ENCODE measurements around the gene ZNF416. TPM values are rescaled to one million over a fixed set of nuclear protein-coding genes. Genes with fewer than 3 reads are reported as not detected.

ZNF416 gene
- total and polyA plus RNA-seq, 9 of the 15 experiments (the other 6 are each of a cell fraction or from before 2014, with no cell fraction given) = 0.20 to 2.0 (median 1.1) TPM

DNA sequence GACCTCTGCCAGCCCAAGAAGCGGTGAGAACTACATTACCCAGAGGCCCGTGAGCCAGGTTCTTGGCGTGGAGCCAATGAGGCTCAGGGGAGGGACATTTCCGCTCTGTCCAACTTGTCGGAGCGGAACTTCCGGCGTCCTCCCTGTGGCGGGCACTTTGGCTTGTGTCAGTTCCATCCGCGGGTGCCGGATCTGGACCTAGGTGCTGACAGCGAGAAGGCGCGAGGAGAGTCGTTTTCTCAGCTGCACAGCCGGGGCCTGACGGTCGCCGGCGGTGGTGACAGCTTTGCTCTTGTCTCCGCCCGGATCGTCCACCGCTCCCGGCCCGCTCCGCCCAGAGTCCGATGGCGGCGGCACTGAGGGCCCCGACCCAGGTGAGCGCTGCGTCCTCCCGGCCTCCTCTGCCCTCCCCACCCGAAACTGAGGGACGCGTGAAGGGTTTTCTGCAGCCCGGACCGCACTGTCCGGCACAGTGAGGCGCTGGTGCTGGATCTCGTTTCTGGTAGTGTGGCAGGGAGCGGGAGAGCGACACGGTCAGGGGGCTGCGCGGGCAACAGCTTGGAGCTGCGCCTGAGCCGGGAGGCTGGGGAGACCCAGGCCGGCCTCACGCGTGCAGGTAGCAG, 21.2 kb upstream of the ZNF416 start, which contains the start of gene ZNF530 (continued):
- TF ChIP-seq SUPT5H (IDR thresholded peaks at IDR 0.05) (peak; percentile 50), MYC (IDR thresholded peaks at IDR 0.05; ENCODE audit: low read depth, low read length) (0 out of 2 replicates have a peak, but pooled peaks have one; percentile 23), MYC (CRISPR knock-in tag; IDR thresholded peaks at IDR 0.05; ENCODE audit: borderline replicate concordance, low read depth) (no peak), CHAMP1 (IDR thresholded peaks at IDR 0.05) (no peak), ETV5 (CRISPR knock-in tag; IDR thresholded peaks at IDR 0.05; ENCODE audit: low read depth) (peak; percentile 78; the same call in 1 of the 2 replicates), FOXA3 (CRISPR knock-in tag; conservative IDR thresholded peaks at IDR 0.05 in 1 of 2, IDR thresholded peaks at IDR 0.05 in 1 of 2) (no peak), SAFB2 (IDR thresholded peaks at IDR 0.05; ENCODE audit: borderline replicate concordance, low read depth, low read length, severe bottlenecking) (no peak), ZNF699 (CRISPR knock-in tag; IDR thresholded peaks at IDR 0.05; ENCODE audit: insufficient replicate concordance) (no peak), ZFP91 (CRISPR knock-in tag; IDR thresholded peaks at IDR 0.05) (no peak), NR2C2 (CRISPR knock-in tag; IDR thresholded peaks at IDR 0.05) (no peak), NR2C2 (tag; IDR thresholded peaks at IDR 0.05) (peak; percentile 82)
- TF ChIP-seq, protein P1, sequence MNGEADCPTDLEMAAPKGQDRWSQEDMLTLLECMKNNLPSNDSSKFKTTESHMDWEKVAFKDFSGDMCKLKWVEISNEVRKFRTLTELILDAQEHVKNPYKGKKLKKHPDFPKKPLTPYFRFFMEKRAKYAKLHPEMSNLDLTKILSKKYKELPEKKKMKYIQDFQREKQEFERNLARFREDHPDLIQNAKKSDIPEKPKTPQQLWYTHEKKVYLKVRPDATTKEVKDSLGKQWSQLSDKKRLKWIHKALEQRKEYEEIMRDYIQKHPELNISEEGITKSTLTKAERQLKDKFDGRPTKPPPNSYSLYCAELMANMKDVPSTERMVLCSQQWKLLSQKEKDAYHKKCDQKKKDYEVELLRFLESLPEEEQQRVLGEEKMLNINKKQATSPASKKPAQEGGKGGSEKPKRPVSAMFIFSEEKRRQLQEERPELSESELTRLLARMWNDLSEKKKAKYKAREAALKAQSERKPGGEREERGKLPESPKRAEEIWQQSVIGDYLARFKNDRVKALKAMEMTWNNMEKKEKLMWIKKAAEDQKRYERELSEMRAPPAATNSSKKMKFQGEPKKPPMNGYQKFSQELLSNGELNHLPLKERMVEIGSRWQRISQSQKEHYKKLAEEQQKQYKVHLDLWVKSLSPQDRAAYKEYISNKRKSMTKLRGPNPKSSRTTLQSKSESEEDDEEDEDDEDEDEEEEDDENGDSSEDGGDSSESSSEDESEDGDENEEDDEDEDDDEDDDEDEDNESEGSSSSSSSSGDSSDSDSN (IDR thresholded peaks at IDR 0.05; ENCODE audit: borderline replicate concordance in 1 of 2, low read depth in 2 of 2, low read length in 2 of 2) = no peak
